Measurements from ENCODE around the gene PSMB10. TPM values are rescaled to one million over a fixed set of nuclear protein-coding genes. Genes with fewer than 3 reads are reported as not detected.

Gene PSMB10
- polyA plus RNA-seq, 1 experiment, result 18.1 TPM

- 0 out of 2 replicates have a peak, but pooled peaks have one; percentile 7 for TF ChIP-seq CTCF (IDR thresholded peaks at IDR 0.05; ENCODE audit: low read depth, low read length)
These were observed 10.4 kb downstream of the PSMB10 start for GRCh38 chr16:67926181-67926750.

GRCh38 chr16:67924140-67924906, 12.3 kb downstream of the PSMB10 start:
- no peaks in the 10 kb centered on the region for H3K9me3 ChIP-seq (ENCODE audit: control insufficient read depth, insufficient read depth, low read length)
- ChIA-PET POLR2A (interaction anchor here (0.7 kb wide), 1 partner anchor 252 kb away, joined by 5 read pairs; no protein-coding TSS in a partner anchor), CTCF (interaction anchor here (0.9 to 2.8 kb wide), 2 partner anchors 40 to 92 kb away, joined by 3 to 12 read pairs; partner anchors contain the start of gene NRN1L)
- no peaks in the 10 kb centered on the region for H3K27me3 ChIP-seq (ENCODE audit: control insufficient read depth, insufficient read depth, low read length)
- no peak overlapping the region for H3K27ac ChIP-seq (ENCODE audit: low read depth, low read length)
- no peak for TF ChIP-seq CTCF (IDR thresholded peaks at IDR 0.05; ENCODE audit: low read depth, low read length)
- H3K4me3 ChIP-seq (ENCODE audit: low read depth, low read length), result no peak overlapping the region
- DNase-seq (ENCODE audit: low read depth, low spot score), result no peak

More at GRCh38 chr16:67926181-67926750, 10.4 kb downstream of the PSMB10 start:
- POLR2A ChIA-PET, result interaction anchor here (0.6 to 0.7 kb wide), 2 partner anchors 20 to 147 kb away, joined by 3 to 4 read pairs; no protein-coding TSS in a partner anchor
- no peaks in the 10 kb centered on the region for H3K9me3 ChIP-seq (ENCODE audit: control insufficient read depth, insufficient read depth, low read length)
- DNase-seq (ENCODE audit: low read depth, low spot score), result no peak
- H3K4me3 ChIP-seq (ENCODE audit: low read depth, low read length), result no peak overlapping the region
- peak overlapping the region; percentile 11 for H3K27ac ChIP-seq (ENCODE audit: low read depth, low read length)
- no peaks in the 10 kb centered on the region for H3K27me3 ChIP-seq (ENCODE audit: control insufficient read depth, insufficient read depth, low read length)
- CTCF ChIA-PET, result interaction anchor here (0.5 to 2.8 kb wide), 4 partner anchors 42 to 405 kb away, joined by 3 to 12 read pairs (median 6); partner anchors contain the start of gene NRN1L

GRCh38 chr16:67923414-67924116, 13.1 kb downstream of the PSMB10 start:
- ChIA-PET CTCF (interaction anchor here (2.8 kb wide), 1 partner anchor 40 kb away, joined by 12 read pairs; the partner anchor contains the start of gene NRN1L), POLR2A (no interaction called here)
- no peak overlapping the region for H3K4me3 ChIP-seq (ENCODE audit: low read depth, low read length)
- no peaks in the 10 kb centered on the region for H3K9me3 ChIP-seq (ENCODE audit: control insufficient read depth, insufficient read depth, low read length)
- DNase-seq (ENCODE audit: low read depth, low spot score), result no peak
- TF ChIP-seq CTCF (IDR thresholded peaks at IDR 0.05; ENCODE audit: low read depth, low read length), result no peak
- no peaks in the 10 kb centered on the region for H3K27me3 ChIP-seq (ENCODE audit: control insufficient read depth, insufficient read depth, low read length)
- H3K27ac ChIP-seq (ENCODE audit: low read depth, low read length), result no peak overlapping the region

DNA sequence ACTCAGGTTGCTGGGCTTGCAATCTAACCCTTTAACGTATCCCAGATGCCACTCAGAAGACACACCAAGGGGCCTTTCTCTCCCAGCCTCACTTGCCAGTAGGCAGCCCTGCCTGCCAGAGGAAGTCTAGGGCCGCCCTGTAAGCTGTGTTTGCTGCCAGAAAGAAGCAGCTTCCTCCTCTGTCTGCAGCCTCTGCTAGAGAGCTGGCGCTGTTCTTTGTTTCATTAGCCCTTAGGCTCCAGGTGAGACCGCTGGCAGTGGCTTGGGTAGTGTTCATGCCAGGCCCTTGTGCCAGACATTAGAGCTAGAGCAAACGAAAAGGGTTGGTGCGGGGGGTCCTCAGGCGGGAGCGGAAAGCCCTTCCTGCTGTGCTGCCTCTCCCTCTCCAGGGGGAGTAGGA, 13.9 kb downstream of the PSMB10 start:
- Histone ChIP-seq H3K9me3 (ENCODE audit: control insufficient read depth, insufficient read depth, low read length) (no peaks in the 10 kb centered on the region), H3K27ac (ENCODE audit: low read depth, low read length) (no peak overlapping the region), H3K27me3 (ENCODE audit: control insufficient read depth, insufficient read depth, low read length) (no peaks in the 10 kb centered on the region), H3K4me3 (ENCODE audit: low read depth, low read length) (no peak overlapping the region)
- DNase-seq (ENCODE audit: low read depth, low spot score), result no peak
- ChIA-PET CTCF (interaction anchor here (0.6 to 1.1 kb wide), 2 partner anchors 38 to 106 kb away, joined by 3 to 4 read pairs; partner anchors contain the start of gene NRN1L), POLR2A (no interaction called here)
- TF ChIP-seq CTCF (IDR thresholded peaks at IDR 0.05; ENCODE audit: low read depth, low read length), result no peak
